ENCODE data around the gene NADK2.
"Not testable (repeated sequence)": the region's sequence is repeated elsewhere in the genome, so short reads cannot be mapped to it uniquely, and the experiment has no call there.

The NADK2 gene

DNA sequence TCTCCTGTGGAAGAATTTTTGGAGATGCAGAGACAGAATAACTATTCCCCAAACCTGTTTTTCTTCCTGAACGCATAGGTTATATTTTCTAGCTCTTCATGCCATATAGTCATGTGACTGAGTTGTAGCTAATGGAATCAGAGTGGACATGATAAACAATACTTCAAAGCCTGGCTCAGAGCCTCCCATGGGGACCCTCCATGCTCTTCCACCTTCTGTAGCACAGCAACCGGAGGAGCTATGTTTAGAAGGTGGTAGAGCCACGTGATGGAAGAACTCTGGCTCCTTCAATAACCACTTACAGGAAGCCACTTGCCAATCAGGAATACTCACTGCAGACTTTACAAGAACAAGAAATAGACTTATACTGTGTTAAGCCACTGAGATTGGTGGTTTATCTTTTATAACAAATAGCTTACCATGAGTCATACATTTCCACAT, 39.2 kb downstream of the NADK2 start:
- no peaks in the 10 kb centered on the region for H3K27me3 ChIP-seq (ENCODE audit: insufficient read depth, low read length)
- H3K9ac ChIP-seq (ENCODE audit: low read depth, low read length): no peak overlapping the region
- no peaks in the 10 kb centered on the region for H3K9me3 ChIP-seq (ENCODE audit: insufficient read depth, low read depth, low read length)
- no peak overlapping the region for H3K27ac ChIP-seq (ENCODE audit: low read depth, low read length)
- no peak overlapping the region for H3K4me3 ChIP-seq (ENCODE audit: low read length)
- peaks cover 23% of the 10 kb centered on the region for H3K36me3 ChIP-seq (ENCODE audit: insufficient read depth, low read length)
- H3K4me1 ChIP-seq (ENCODE audit: insufficient read depth, low read length): no peaks in the 10 kb centered on the region
- 100% methylated on average over 1 of the region's 3 CpGs for WGBS

DNA sequence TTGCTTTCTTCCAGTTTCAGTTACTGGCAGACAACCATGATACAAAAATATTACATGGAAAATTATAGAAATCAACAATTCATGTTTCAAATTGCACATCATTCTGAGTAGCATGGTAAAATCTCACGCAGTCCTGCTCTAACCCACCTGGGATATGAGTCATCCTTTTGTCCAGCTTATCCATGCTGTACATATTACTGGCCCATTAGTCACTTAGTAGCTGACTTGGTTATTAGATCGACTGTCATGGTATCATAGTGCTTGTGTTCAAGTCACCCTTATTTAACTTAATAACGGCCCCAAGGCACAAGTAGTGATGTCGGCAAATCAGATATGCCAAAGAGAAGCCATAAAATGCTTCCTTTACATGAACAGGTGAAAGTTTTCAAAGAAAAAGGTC, 41.2 kb downstream of the NADK2 start:
- Histone ChIP-seq H3K4me3 (ENCODE audit: low read length) (no peak overlapping the region), H3K36me3 (ENCODE audit: insufficient read depth, low read length) (peaks cover 44% of the 10 kb centered on the region), H3K27me3 (ENCODE audit: insufficient read depth, low read length) (no peaks in the 10 kb centered on the region), H3K4me1 (ENCODE audit: insufficient read depth, low read length) (no peaks in the 10 kb centered on the region), H3K9ac (ENCODE audit: low read depth, low read length) (no peak overlapping the region), H3K9me3 (ENCODE audit: insufficient read depth, low read depth, low read length) (no peaks in the 10 kb centered on the region), H3K27ac (ENCODE audit: low read depth, low read length) (no peak overlapping the region)
- WGBS: 98% methylated on average over 4 of the region's 4 CpGs

DNA sequence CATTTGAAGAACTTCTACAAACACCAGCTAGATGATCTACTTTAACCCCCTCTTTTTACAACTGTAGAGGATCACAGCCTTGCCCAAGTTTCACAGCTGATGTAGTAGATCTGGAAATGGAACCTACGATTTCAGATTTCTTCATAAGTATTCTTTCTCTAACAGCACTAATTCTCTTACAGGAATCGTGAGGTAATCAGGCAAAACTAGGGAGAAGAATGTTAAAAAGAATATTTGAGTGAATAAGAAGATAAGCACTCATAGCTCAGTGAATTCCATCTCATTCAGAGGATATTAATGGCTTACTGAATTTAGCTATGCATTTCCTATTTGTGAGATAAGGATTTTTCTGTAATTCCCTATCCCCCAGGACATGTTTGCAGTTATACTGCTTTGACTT, 42.1 kb downstream of the NADK2 start:
- no peak overlapping the region for H3K9ac ChIP-seq (ENCODE audit: low read depth, low read length)
- H3K4me1 ChIP-seq (ENCODE audit: insufficient read depth, low read length): no peaks in the 10 kb centered on the region
- no peaks in the 10 kb centered on the region for H3K27me3 ChIP-seq (ENCODE audit: insufficient read depth, low read length)
- whole genome bisulfite sequencing: 80% methylated on average over 1 of the region's 2 CpGs
- no peaks in the 10 kb centered on the region for H3K9me3 ChIP-seq (ENCODE audit: insufficient read depth, low read depth, low read length)
- no peak overlapping the region for H3K4me3 ChIP-seq (ENCODE audit: low read length)
- H3K36me3 ChIP-seq (ENCODE audit: insufficient read depth, low read length): peaks cover 52% of the 10 kb centered on the region
- no peak overlapping the region for H3K27ac ChIP-seq (ENCODE audit: low read depth, low read length)

DNA sequence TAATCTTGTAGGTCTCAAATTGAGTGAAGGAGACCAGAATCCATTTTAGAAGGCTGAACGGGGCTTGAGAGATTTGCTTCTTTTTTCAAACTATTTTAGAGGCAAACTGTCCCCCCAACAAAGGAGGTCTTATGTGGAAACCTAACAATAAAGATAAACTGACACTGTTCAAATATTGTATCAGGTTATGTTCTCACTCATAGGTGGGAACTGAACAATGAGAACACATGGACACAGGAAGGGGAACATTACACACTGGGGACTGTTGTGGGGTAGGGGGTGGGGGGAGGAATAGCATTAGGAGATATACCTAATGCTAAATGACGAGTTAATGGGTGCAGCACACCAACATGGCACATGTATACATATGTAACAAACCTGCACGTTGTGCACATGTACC, 42.9 kb downstream of the NADK2 start:
- not testable (repeated sequence) for H3K9ac ChIP-seq (ENCODE audit: low read depth, low read length); H3K27ac ChIP-seq (ENCODE audit: low read depth, low read length); H3K4me1 ChIP-seq (ENCODE audit: insufficient read depth, low read length); H3K9me3 ChIP-seq (ENCODE audit: insufficient read depth, low read depth, low read length); H3K27me3 ChIP-seq (ENCODE audit: insufficient read depth, low read length); H3K4me3 ChIP-seq (ENCODE audit: low read length)
- H3K36me3 ChIP-seq (ENCODE audit: insufficient read depth, low read length): peaks cover 60% of the 10 kb centered on the region
- WGBS: 86% methylated on average over 1 of the region's 3 CpGs

DNA sequence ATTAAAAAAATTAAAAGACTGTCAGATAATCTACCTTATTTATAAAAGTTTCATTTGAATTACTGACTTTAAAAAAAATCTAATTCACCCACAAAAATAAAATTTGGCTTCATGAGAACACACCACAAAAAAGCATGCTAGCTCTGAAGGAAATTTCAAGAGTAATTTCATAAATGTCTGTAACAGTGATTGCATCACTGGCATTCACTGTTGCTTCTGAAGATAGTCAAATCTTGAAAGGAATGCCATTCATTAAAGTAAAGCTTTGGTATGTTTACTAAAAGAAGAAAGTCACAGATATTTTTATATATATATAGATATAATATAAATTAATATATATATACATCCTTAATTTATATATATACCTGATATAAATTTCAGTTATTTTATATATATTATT, 43.4 kb downstream of the NADK2 start:
- H3K4me3 ChIP-seq (ENCODE audit: low read length): no peak overlapping the region
- H3K27ac ChIP-seq (ENCODE audit: low read depth, low read length): no peak overlapping the region
- H3K9me3 ChIP-seq (ENCODE audit: insufficient read depth, low read depth, low read length): no peaks in the 10 kb centered on the region
- no peaks in the 10 kb centered on the region for H3K4me1 ChIP-seq (ENCODE audit: insufficient read depth, low read length)
- no peak overlapping the region for H3K9ac ChIP-seq (ENCODE audit: low read depth, low read length)
- H3K36me3 ChIP-seq (ENCODE audit: insufficient read depth, low read length): peaks cover 65% of the 10 kb centered on the region
- no peaks in the 10 kb centered on the region for H3K27me3 ChIP-seq (ENCODE audit: insufficient read depth, low read length)

- no peaks in the 10 kb centered on the region for H3K4me1 ChIP-seq (ENCODE audit: insufficient read depth, low read length)
- H3K36me3 ChIP-seq (ENCODE audit: insufficient read depth, low read length): peaks cover 71% of the 10 kb centered on the region
- 100% methylated on average over 3 of the region's 5 CpGs for whole genome bisulfite sequencing
- H3K27ac ChIP-seq (ENCODE audit: low read depth, low read length): no peak overlapping the region
- H3K4me3 ChIP-seq (ENCODE audit: low read length): no peak overlapping the region
- H3K9me3 ChIP-seq (ENCODE audit: insufficient read depth, low read depth, low read length): peaks cover 18% of the 10 kb centered on the region
- no peak overlapping the region for H3K9ac ChIP-seq (ENCODE audit: low read depth, low read length)
- H3K27me3 ChIP-seq (ENCODE audit: insufficient read depth, low read length): no peaks in the 10 kb centered on the region
These were observed 48.0 kb downstream of the NADK2 start for GRCh38 chr5:36193746-36194145.

GRCh38 chr5:36184408-36184807, 57.3 kb downstream of the NADK2 start:
- not testable (repeated sequence) for H3K9me3 ChIP-seq (ENCODE audit: insufficient read depth, low read depth, low read length); H3K4me3 ChIP-seq (ENCODE audit: low read length); H3K4me1 ChIP-seq (ENCODE audit: insufficient read depth, low read length); H3K27ac ChIP-seq (ENCODE audit: low read depth, low read length); H3K9ac ChIP-seq (ENCODE audit: low read depth, low read length); H3K27me3 ChIP-seq (ENCODE audit: insufficient read depth, low read length)
- WGBS: 83% methylated on average over 2 of the region's 4 CpGs
- peaks cover 45% of the 10 kb centered on the region for H3K36me3 ChIP-seq (ENCODE audit: insufficient read depth, low read length)

DNA sequence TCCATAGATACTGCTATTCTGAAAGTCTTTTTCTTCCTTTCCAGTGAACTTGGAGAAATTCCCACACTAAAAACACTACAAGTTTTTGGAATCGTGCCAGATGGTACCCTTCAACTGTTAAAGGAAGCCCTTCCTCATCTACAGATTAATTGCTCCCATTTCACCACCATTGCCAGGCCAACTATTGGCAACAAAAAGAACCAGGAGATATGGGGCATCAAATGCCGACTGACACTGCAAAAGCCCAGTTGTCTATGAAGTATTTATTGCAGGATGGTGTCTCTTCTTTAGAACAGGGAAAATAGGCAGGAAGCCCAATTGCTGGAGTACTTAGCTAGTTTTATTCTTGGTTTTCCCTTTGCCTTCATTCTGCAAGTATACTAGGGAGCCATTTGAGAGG, 60.0 kb downstream of the NADK2 start:
- 93% methylated on average over 2 of the region's 2 CpGs for WGBS
- peaks cover 71% of the 10 kb centered on the region for H3K36me3 ChIP-seq (ENCODE audit: insufficient read depth, low read length)
- no peak overlapping the region for H3K4me3 ChIP-seq (ENCODE audit: low read length)
- H3K9ac ChIP-seq (ENCODE audit: low read depth, low read length): no peak overlapping the region
- no peak overlapping the region for H3K27ac ChIP-seq (ENCODE audit: low read depth, low read length)
- H3K27me3 ChIP-seq (ENCODE audit: insufficient read depth, low read length): no peaks in the 10 kb centered on the region
- no peaks in the 10 kb centered on the region for H3K9me3 ChIP-seq (ENCODE audit: insufficient read depth, low read depth, low read length)
- no peaks in the 10 kb centered on the region for H3K4me1 ChIP-seq (ENCODE audit: insufficient read depth, low read length)

- H3K27ac ChIP-seq (ENCODE audit: low read depth, low read length): no peak overlapping the region
- 93% methylated on average over 1 of the region's 2 CpGs for WGBS
- peaks cover 80% of the 10 kb centered on the region for H3K36me3 ChIP-seq (ENCODE audit: insufficient read depth, low read length)
These were observed 61.0 kb downstream of the NADK2 start for GRCh38 chr5:36180556-36181350.

DNA sequence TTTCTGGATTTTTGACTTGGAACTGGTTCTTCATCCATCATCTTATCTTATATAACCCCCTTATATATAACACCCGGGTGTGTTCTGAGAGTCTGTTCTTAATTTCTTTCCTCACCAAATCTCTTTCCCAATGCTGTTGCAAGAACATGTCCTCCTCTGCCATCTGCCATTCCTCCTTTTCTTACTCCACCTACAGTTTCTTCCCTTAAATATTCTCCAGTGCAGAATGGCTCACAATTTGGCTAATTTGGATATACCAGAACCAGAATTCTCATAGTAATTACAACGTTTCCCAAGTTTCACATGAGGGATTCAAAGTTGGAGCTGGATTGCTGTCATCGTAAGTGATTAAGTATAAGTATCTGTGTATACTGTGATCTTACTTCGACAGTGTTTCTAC, 61.8 kb downstream of the NADK2 start:
- no peak overlapping the region for H3K27ac ChIP-seq (ENCODE audit: low read depth, low read length)
- 92% methylated on average over 4 of the region's 4 CpGs for WGBS
- H3K36me3 ChIP-seq (ENCODE audit: insufficient read depth, low read length): peaks cover 88% of the 10 kb centered on the region
- no peaks in the 10 kb centered on the region for H3K4me1 ChIP-seq (ENCODE audit: insufficient read depth, low read length)
- no peaks in the 10 kb centered on the region for H3K27me3 ChIP-seq (ENCODE audit: insufficient read depth, low read length)
- H3K9ac ChIP-seq (ENCODE audit: low read depth, low read length): no peak overlapping the region
- H3K9me3 ChIP-seq (ENCODE audit: insufficient read depth, low read depth, low read length): no peaks in the 10 kb centered on the region
- no peak overlapping the region for H3K4me3 ChIP-seq (ENCODE audit: low read length)

More at GRCh38 chr5:36180556-36181350, 61.0 kb downstream of the NADK2 start:
- Histone ChIP-seq H3K9ac (ENCODE audit: low read depth, low read length) (no peak overlapping the region), H3K9me3 (ENCODE audit: insufficient read depth, low read depth, low read length) (no peaks in the 10 kb centered on the region), H3K4me3 (ENCODE audit: low read length) (no peak overlapping the region), H3K4me1 (ENCODE audit: insufficient read depth, low read length) (no peaks in the 10 kb centered on the region), H3K27me3 (ENCODE audit: insufficient read depth, low read length) (no peaks in the 10 kb centered on the region)

GRCh38 chr5:36178524-36178890, 63.2 kb downstream of the NADK2 start:
- Histone ChIP-seq H3K27me3 (ENCODE audit: insufficient read depth, low read length) (no peaks in the 10 kb centered on the region), H3K4me3 (ENCODE audit: low read length) (no peak overlapping the region), H3K36me3 (ENCODE audit: insufficient read depth, low read length) (peaks cover 97% of the 10 kb centered on the region), H3K9ac (ENCODE audit: low read depth, low read length) (no peak overlapping the region), H3K4me1 (ENCODE audit: insufficient read depth, low read length) (no peaks in the 10 kb centered on the region), H3K27ac (ENCODE audit: low read depth, low read length) (no peak overlapping the region), H3K9me3 (ENCODE audit: insufficient read depth, low read depth, low read length) (no peaks in the 10 kb centered on the region)
- WGBS: 86% methylated on average over 3 of the region's 3 CpGs

All from HUES64 (cell line).